Liver (tissue), 9 donors: Measurements from ENCODE around the gene LMTK2. TPM values are rescaled to one million over a fixed set of nuclear protein-coding genes. Genes with fewer than 3 reads are reported as not detected.
A peak's percentile ranks its signal among the peaks of the same experiment; 100 is the strongest.

Experiments used
- DNase-seq: peaks from one replicate; pipeline ENCODE4 v3.0.0-alpha.2; 2017; ENCODE audit warnings: low spot score
- H3K27ac ChIP-seq, 2 donors: one replicate each; pipeline ENCODE4 v1.7.0; 2013; ENCODE audit warnings: inconsistent platforms in 2 of 2, low read length in 2 of 2, control low read depth in 1 of 2, low read depth in 1 of 2, mild to moderate bottlenecking in 1 of 2
- H3K27me3 ChIP-seq, 4 donors: one replicate each; pipeline versions ENCODE4 v1.6.1 to v1.7.0; 2013; ENCODE audit warnings: low read length in 3 of 4, inconsistent platforms in 1 of 4, mild to moderate bottlenecking in 1 of 4, moderate library complexity in 1 of 4; ENCODE audit not compliant: control insufficient read depth in 4 of 4, insufficient read depth in 4 of 4
- H3K36me3 ChIP-seq, 4 donors: one replicate each; pipeline versions ENCODE4 v1.6.1 to v1.7.0; 2013; ENCODE audit warnings: low read length in 3 of 4, mild to moderate bottlenecking in 3 of 4, low read depth in 1 of 4, moderate library complexity in 1 of 4; ENCODE audit not compliant: control insufficient read depth in 4 of 4, insufficient read depth in 3 of 4
- H3K4me1 ChIP-seq, 4 donors: one replicate each; pipeline versions ENCODE4 v1.6.1 to v1.7.0; 2013; ENCODE audit warnings: low read length in 3 of 4, mild to moderate bottlenecking in 3 of 4, moderate library complexity in 1 of 4; ENCODE audit not compliant: control insufficient read depth in 4 of 4, insufficient read depth in 4 of 4
- H3K4me3 ChIP-seq, 3 donors: one replicate each; pipeline versions ENCODE4 v1.6.1 to v1.7.0; 2013; ENCODE audit warnings: low read length in 3 of 3, control low read depth in 1 of 3, low read depth in 1 of 3, mild to moderate bottlenecking in 1 of 3
- H3K9ac ChIP-seq, 2 donors: one replicate each; pipeline ENCODE4 v1.7.0; 2013; ENCODE audit warnings: low read length in 2 of 2, mild to moderate bottlenecking in 2 of 2, moderate library complexity in 2 of 2, control low read depth in 1 of 2, low read depth in 1 of 2
- H3K9me3 ChIP-seq, 4 donors: one replicate each; pipeline versions ENCODE4 v1.6.1 to v1.7.0; 2013; ENCODE audit warnings: low read length in 3 of 4; ENCODE audit not compliant: control insufficient read depth in 4 of 4
- ATF3 ChIP-seq: IDR thresholded peaks from 2 replicates; pipeline ENCODE4 v1.6.1; 2016; ENCODE audit warnings: antibody characterized with exemption
- EGR1 ChIP-seq, 2 donors: IDR thresholded peaks; 2 replicates each; pipeline ENCODE4 v1.6.1; 2016 to 2018; ENCODE audit warnings: antibody characterized with exemption in 2 of 2, low read depth in 2 of 2
- FOXA2 ChIP-seq: IDR thresholded peaks from 2 replicates; pipeline ENCODE4 v1.6.1; 2016; ENCODE audit warnings: antibody characterized with exemption
- GABPA ChIP-seq, 2 donors: IDR thresholded peaks in 1 of 2; conservative IDR thresholded peaks in 1 of 2; 2 replicates each; pipeline ENCODE4 v1.6.1; 2016; ENCODE audit warnings: antibody characterized with exemption in 2 of 2, mild to moderate bottlenecking in 1 of 2, moderate library complexity in 1 of 2
- HNF4A ChIP-seq, 2 donors: conservative IDR thresholded peaks; 2 replicates each; pipeline ENCODE4 v1.6.1; 2016; ENCODE audit warnings: antibody characterized with exemption in 2 of 2, mild to moderate bottlenecking in 2 of 2
- HNF4G ChIP-seq: IDR thresholded peaks from 2 replicates; pipeline ENCODE4 v1.6.1; 2016; ENCODE audit warnings: antibody characterized with exemption
- JUND ChIP-seq, 2 donors: IDR thresholded peaks; 2 replicates each; pipeline ENCODE4 v1.6.1; 2016; ENCODE audit warnings: antibody characterized with exemption in 2 of 2
- MAX ChIP-seq: IDR thresholded peaks from 2 replicates; pipeline ENCODE4 v1.6.1; 2016; ENCODE audit warnings: antibody characterized with exemption
- NR2F2 ChIP-seq: IDR thresholded peaks from 2 replicates; pipeline ENCODE4 v1.6.1; 2016; ENCODE audit warnings: antibody characterized with exemption
- REST ChIP-seq: IDR thresholded peaks from 2 replicates; pipeline ENCODE4 v1.6.1; 2016; ENCODE audit warnings: antibody characterized with exemption, mild to moderate bottlenecking
- RXRA ChIP-seq, 2 donors: IDR thresholded peaks; 2 replicates each; pipeline ENCODE4 v1.6.1; 2017 to 2018; ENCODE audit warnings: antibody characterized with exemption in 2 of 2, mild to moderate bottlenecking in 1 of 2
- SP1 ChIP-seq: IDR thresholded peaks from 2 replicates; pipeline ENCODE4 v1.6.1; 2018; ENCODE audit warnings: antibody characterized with exemption, mild to moderate bottlenecking
- TAF1 ChIP-seq: conservative IDR thresholded peaks from 2 replicates; pipeline ENCODE4 v1.6.1; 2016; ENCODE audit warnings: antibody characterized with exemption, mild to moderate bottlenecking
- YY1 ChIP-seq: IDR thresholded peaks from 2 replicates; pipeline ENCODE4 v1.6.1; 2016; ENCODE audit warnings: antibody characterized with exemption, mild to moderate bottlenecking
- WGBS: extraction: QIAGEN DNeasy Blood & Tissue Kit; methylation state at CpG from one replicate; pipeline ENCODE4 v1.1.7; 2013; 5-methylcytosine and 5-hydroxymethylcytosine counted together
- polyA plus RNA-seq, 2 donors: library from polyadenylated mRNA; stranded (reverse) in 1 of 2; unstranded in 1 of 2; fragments of 200-250 nt in 1 of 2; fragments of >200 nt in 1 of 2; fragmentation: Nextera tagmentation in 1 of 2; extraction: Ambion mirVana in 1 of 2; gene quantifications; one replicate each; pipeline versions ENCODE4 v1.2.1 to v1.2.3, GENCODE V29; 2013 to 2015
- total RNA-seq, 2 donors: library from RNA; depleted of rRNA; stranded (reverse); fragments of >200 nt; gene quantifications; one replicate each; pipeline ENCODE4 v1.2.3, GENCODE V29; 2014
- donor health status: healthy.
- donor health status: healthy.
- donor health status: healthy.
- donor health status: healthy.
- donor health status: healthy.

LMTK2 gene
- total and polyA plus RNA-seq, 4 donors, result 3.1 to 14.3 (median 9.0) TPM

DNA sequence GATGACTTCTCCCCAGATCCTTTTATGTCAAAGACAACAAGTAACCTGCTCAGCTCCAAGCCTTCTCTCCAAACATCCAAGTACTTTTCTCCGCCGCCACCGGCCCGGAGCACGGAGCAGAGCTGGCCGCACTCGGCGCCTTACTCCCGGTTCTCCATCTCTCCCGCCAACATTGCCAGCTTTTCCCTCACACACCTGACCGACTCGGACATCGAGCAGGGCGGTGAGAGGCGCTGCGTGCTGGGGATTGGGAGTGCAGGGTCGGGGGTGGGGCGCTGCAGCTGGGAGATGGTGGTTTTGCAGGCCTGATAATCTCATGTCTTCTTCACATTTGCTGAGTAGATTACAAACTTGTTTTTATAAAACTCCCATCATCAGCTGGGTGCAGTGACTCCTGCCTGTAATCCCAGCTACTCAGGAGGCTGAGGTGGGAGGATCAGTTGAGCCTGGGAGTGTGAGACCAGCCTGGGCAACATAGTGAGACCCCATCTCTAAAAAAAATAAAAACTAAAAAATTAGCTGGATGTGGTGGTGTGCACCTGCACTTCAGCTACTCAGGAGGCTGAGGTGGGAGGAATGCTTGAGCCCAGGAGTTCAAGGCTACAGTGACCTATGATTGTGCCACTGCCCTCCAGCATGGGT lies 97.4 kb downstream of the LMTK2 start:
- no peaks in the 10 kb centered on the region for H3K4me1 ChIP-seq
- H3K27me3 ChIP-seq, result no peaks in the 10 kb centered on the region
- 97% methylated on average over 18 of the region's 18 CpGs for WGBS
- TF ChIP-seq ATF3 (no peak), HNF4G (no peak), EGR1 (IDR thresholded peaks at IDR 0.05; ENCODE audit: low read depth in 2 of 2) (no peak), RXRA (IDR thresholded peaks at IDR 0.05) (no peak), GABPA (IDR thresholded peaks at IDR 0.05 in 1 of 2, conservative IDR thresholded peaks at IDR 0.05 in 1 of 2) (no peak), NR2F2 (no peak), SP1 (no peak), REST (no peak), MAX (no peak), JUND (IDR thresholded peaks at IDR 0.05) (no peak)
- no peak overlapping the region for H3K9ac ChIP-seq
- H3K27ac ChIP-seq, result no peak overlapping the region
- H3K36me3 ChIP-seq, result peaks cover 5 to 27% (median 11%) of the 10 kb centered on the region in 4 donors
- H3K9me3 ChIP-seq, result no peaks in the 10 kb centered on the region
- no peak for DNase-seq
- no peak overlapping the region for H3K4me3 ChIP-seq

- Histone ChIP-seq H3K27me3 (no peaks in the 10 kb centered on the region), H3K27ac (no peak overlapping the region), H3K36me3 (peaks cover 5 to 27% (median 11%) of the 10 kb centered on the region in 4 donors), H3K9ac (no peak overlapping the region), H3K9me3 (no peaks in the 10 kb centered on the region), H3K4me1 (no peaks in the 10 kb centered on the region), H3K4me3 (no peak overlapping the region)
- 93% methylated on average over 11 of the region's 11 CpGs for WGBS
- TF ChIP-seq TAF1, result no peak
- TF ChIP-seq HNF4A (conservative IDR thresholded peaks at IDR 0.05), result no peak
- no peak for TF ChIP-seq SP1
- no peak for TF ChIP-seq RXRA (IDR thresholded peaks at IDR 0.05)
- TF ChIP-seq FOXA2, result no peak
- TF ChIP-seq MAX, result no peak
- no peak for TF ChIP-seq EGR1 (IDR thresholded peaks at IDR 0.05; ENCODE audit: low read depth in 2 of 2)
- TF ChIP-seq HNF4G, result no peak
- TF ChIP-seq YY1, result no peak
- peak; percentile 9 for DNase-seq
These were observed 98.0 kb downstream of the LMTK2 start for GRCh38 chr7:98204670-98205069.
